OCI-LY7 (cell line): ENCODE measurements around the gene NCOA3.

Experiments used
- EZH2phosphoT487 ChIP-seq: fragments of 200-600 bp; sonication (generic); IDR thresholded peaks from 2 replicates; pipeline ENCODE4 v1.6.1; 2018; ENCODE audit warnings: low read depth, borderline replicate concordance, mild to moderate bottlenecking, mixed run types, antibody characterized with exemption, low read length, moderate library complexity, mixed read lengths
- TF ChIP-seq, protein P1 (sequence below): fragments of 200-600 bp; sonication (generic); conservative IDR thresholded peaks from 2 replicates; pipeline ENCODE4 v1.5.1; 2014; ENCODE audit warnings: mild to moderate bottlenecking, antibody characterized with exemption, low read length, moderate library complexity, mixed read lengths

- TF ChIP-seq, protein P1, sequence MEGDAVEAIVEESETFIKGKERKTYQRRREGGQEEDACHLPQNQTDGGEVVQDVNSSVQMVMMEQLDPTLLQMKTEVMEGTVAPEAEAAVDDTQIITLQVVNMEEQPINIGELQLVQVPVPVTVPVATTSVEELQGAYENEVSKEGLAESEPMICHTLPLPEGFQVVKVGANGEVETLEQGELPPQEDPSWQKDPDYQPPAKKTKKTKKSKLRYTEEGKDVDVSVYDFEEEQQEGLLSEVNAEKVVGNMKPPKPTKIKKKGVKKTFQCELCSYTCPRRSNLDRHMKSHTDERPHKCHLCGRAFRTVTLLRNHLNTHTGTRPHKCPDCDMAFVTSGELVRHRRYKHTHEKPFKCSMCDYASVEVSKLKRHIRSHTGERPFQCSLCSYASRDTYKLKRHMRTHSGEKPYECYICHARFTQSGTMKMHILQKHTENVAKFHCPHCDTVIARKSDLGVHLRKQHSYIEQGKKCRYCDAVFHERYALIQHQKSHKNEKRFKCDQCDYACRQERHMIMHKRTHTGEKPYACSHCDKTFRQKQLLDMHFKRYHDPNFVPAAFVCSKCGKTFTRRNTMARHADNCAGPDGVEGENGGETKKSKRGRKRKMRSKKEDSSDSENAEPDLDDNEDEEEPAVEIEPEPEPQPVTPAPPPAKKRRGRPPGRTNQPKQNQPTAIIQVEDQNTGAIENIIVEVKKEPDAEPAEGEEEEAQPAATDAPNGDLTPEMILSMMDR: no peak
- TF ChIP-seq EZH2phosphoT487: no peak
Observed at GRCh38 chr20:47605673-47606413, 104.2 kb downstream of the NCOA3 start.
